HCT116 (cell line): ENCODE measurements around the gene SDK1.

Experiments
- ATF3 ChIP-seq: IDR thresholded peaks from 2 replicates; pipeline ENCODE4 v1.6.1; 2012
- CTCF ChIP-seq, 3 experiments: fragments of 200-600 bp in 1 of 3; sonication (generic) in 1 of 3; IDR thresholded peaks in 2 of 3; conservative IDR thresholded peaks in 1 of 3; 2 replicates each; pipeline ENCODE4 v1.5.1; 2012 to 2017; ENCODE audit warnings: low read depth in 2 of 3, low read length in 2 of 3, antibody characterized with exemption in 1 of 3, borderline replicate concordance in 1 of 3, control low read depth in 1 of 3, mild to moderate bottlenecking in 1 of 3, mixed read lengths in 1 of 3, mixed run types in 1 of 3, moderate library complexity in 1 of 3; ENCODE audit not compliant: insufficient read depth in 1 of 3
- EZH2 ChIP-seq: fragments of 200-600 bp; sonication (generic); IDR thresholded peaks from 2 replicates; pipeline ENCODE4 v1.6.1; 2017; ENCODE audit warnings: antibody characterized with exemption, mixed run types
- MAX ChIP-seq: IDR thresholded peaks from 2 replicates; pipeline ENCODE4 v1.6.1; 2012
- POLR2A ChIP-seq: IDR thresholded peaks from 2 replicates; pipeline ENCODE4 v1.7.0; 2011; ENCODE audit warnings: borderline replicate concordance; ENCODE audit not compliant: insufficient read depth, insufficient read length; ENCODE audit errors: extremely low read depth
- POLR2AphosphoS5 ChIP-seq: IDR thresholded peaks from 2 replicates; pipeline ENCODE4 v1.6.1; 2011; ENCODE audit warnings: mild to moderate bottlenecking, low read depth, low read length, moderate library complexity
- RAD21 ChIP-seq: IDR thresholded peaks from 2 replicates; pipeline ENCODE4 v1.6.1; 2012; ENCODE audit warnings: low read depth, mild to moderate bottlenecking
- REST ChIP-seq: IDR thresholded peaks from 2 replicates; pipeline ENCODE4 v1.6.1; 2012; ENCODE audit warnings: low read depth
- SIN3A ChIP-seq: IDR thresholded peaks from 2 replicates; pipeline ENCODE4 v1.6.1; 2012; ENCODE audit warnings: low read depth

- TF ChIP-seq POLR2AphosphoS5 (no peak), EZH2 (no peak), CTCF (IDR thresholded peaks at IDR 0.05 in 2 of 3, conservative IDR thresholded peaks at IDR 0.05 in 1 of 3; ENCODE audit: borderline replicate concordance in 1 of 3, insufficient read depth in 1 of 3, low read depth in 2 of 3, low read length in 2 of 3) (no peak), REST (no peak), SIN3A (no peak), RAD21 (no peak), ATF3 (no peak), POLR2A (no peak), MAX (no peak)
Measured at GRCh38 chr7:3787717-3788264, 486.7 kb downstream of the SDK1 start.
